GM23338 (cell line): ENCODE measurements around the gene ANGPT4. TPM values are rescaled to one million over a fixed set of nuclear protein-coding genes. Genes with fewer than 3 reads are reported as not detected.

Experiments used
- ATAC-seq: fragments of 200-7000 bp; cut with Tn5 transposase; 3 replicates; pipeline ENCODE4 v1.9.1; 2020
- DNase-seq: peaks from one replicate; pipeline ENCODE4 v3.0.0-alpha.2; 2015; ENCODE audit warnings: low spot score
- H2AFZ ChIP-seq: fragments of 200-600 bp; sonication (generic); 2 replicates; pipeline ENCODE4 v1.8.0; 2016; ENCODE audit warnings: antibody characterized with exemption, mild to moderate bottlenecking, moderate library complexity
- H3F3A ChIP-seq: fragments of 200-600 bp; sonication (generic); replicated peaks from 2 replicates; pipeline ENCODE4 v1.8.0; 2017; ENCODE audit warnings: antibody characterized with exemption, mixed run types, low read depth
- H3K27ac ChIP-seq: fragments of 200-600 bp; sonication (generic); 2 replicates; pipeline ENCODE4 v1.6.1; 2016; ENCODE audit warnings: low read depth
- H3K27me3 ChIP-seq: fragments of 200-600 bp; sonication (generic); 2 replicates; pipeline ENCODE4 v1.8.0; 2016; ENCODE audit warnings: mild to moderate bottlenecking, mixed run types, moderate library complexity; ENCODE audit not compliant: insufficient read depth
- H3K36me3 ChIP-seq: fragments of 200-600 bp; sonication (generic); 2 replicates; pipeline ENCODE4 v1.8.0; 2016; ENCODE audit warnings: mild to moderate bottlenecking; ENCODE audit not compliant: insufficient read depth
- H3K4me1 ChIP-seq: fragments of 200-600 bp; sonication (generic); 2 replicates; pipeline ENCODE4 v1.8.0; 2016; ENCODE audit warnings: mild to moderate bottlenecking, moderate library complexity; ENCODE audit not compliant: insufficient read depth
- H3K4me2 ChIP-seq: fragments of 200-600 bp; sonication (generic); 2 replicates; pipeline ENCODE4 v1.7.1; 2017; ENCODE audit warnings: mixed run types
- H3K4me3 ChIP-seq: fragments of 200-600 bp; sonication (generic); 2 replicates; pipeline ENCODE4 v1.6.1; 2016; ENCODE audit warnings: mixed run types
- H3K79me2 ChIP-seq: fragments of 200-600 bp; sonication (generic); replicated peaks from 2 replicates; pipeline ENCODE4 v1.8.0; 2017; ENCODE audit warnings: mild to moderate bottlenecking; ENCODE audit not compliant: insufficient read depth
- H3K9me2 ChIP-seq: fragments of 200-600 bp; sonication (generic); 2 replicates; pipeline ENCODE4 v1.8.0; 2017; ENCODE audit not compliant: insufficient read depth
- H4K20me1 ChIP-seq: fragments of 200-600 bp; sonication (generic); replicated peaks from 2 replicates; pipeline ENCODE4 v1.8.0; 2017; ENCODE audit warnings: mild to moderate bottlenecking; ENCODE audit not compliant: insufficient read depth
- H3K27ac Mint-ChIP-seq: 2 replicates; pipeline ENCODE4 v1.8.0; 2020; ENCODE audit warnings: inconsistent platforms, mild to moderate bottlenecking, moderate library complexity, mixed read lengths
- H3K27me3 Mint-ChIP-seq: 3 replicates; pipeline ENCODE4 v1.8.0; 2022; ENCODE audit warnings: low read depth, mild to moderate bottlenecking, moderate library complexity, mixed read lengths, inconsistent platforms; ENCODE audit not compliant: insufficient read depth, poor library complexity
- H3K36me3 Mint-ChIP-seq: 3 replicates; pipeline ENCODE4 v1.8.0; 2021; ENCODE audit warnings: low read depth, mild to moderate bottlenecking, inconsistent platforms, moderate library complexity, mixed read lengths
- H3K4me1 Mint-ChIP-seq: 3 replicates; pipeline ENCODE4 v1.8.0; 2020; ENCODE audit warnings: mild to moderate bottlenecking, inconsistent platforms, mixed read lengths
- H3K4me3 Mint-ChIP-seq: 3 replicates; pipeline ENCODE4 v1.8.0; 2021; ENCODE audit warnings: moderate library complexity, mild to moderate bottlenecking, inconsistent platforms, mixed read lengths
- H3K9me3 Mint-ChIP-seq: 3 replicates; pipeline ENCODE4 v1.8.0; 2020; ENCODE audit warnings: moderate library complexity, mild to moderate bottlenecking, inconsistent platforms, mixed read lengths
- polyA plus RNA-seq: library from polyadenylated mRNA; unstranded; fragments of >200 nt; fragmentation: Nextera tagmentation; extraction: Ambion mirVana; gene quantifications from 2 replicates; pipeline ENCODE4 v1.2.1, GENCODE V29; 2016
- total RNA-seq: library from RNA; depleted of rRNA; stranded (reverse); fragments of >200 nt; shearing (Covaris generic); gene quantifications from 2 replicates; pipeline ENCODE4 v1.2.3, GENCODE V29; 2014
- TF ChIP-seq, protein P1 (sequence below): IDR thresholded peaks from one replicate; pipeline ENCODE4 v1.6.1; 2018; ENCODE audit warnings: antibody characterized with exemption; ENCODE audit not compliant: unreplicated experiment
- TF ChIP-seq, protein P2 (sequence below): fragments of 250-450 bp; sonication (Bioruptor Pico); IDR thresholded peaks from 2 replicates; pipeline ENCODE4 v1.5.0; 2020; ENCODE audit warnings: mild to moderate bottlenecking, moderate library complexity

Gene ANGPT4
- total and polyA plus RNA-seq, 2 experiments from 2014 or later: 0.17 TPM; not detected in 1

DNA sequence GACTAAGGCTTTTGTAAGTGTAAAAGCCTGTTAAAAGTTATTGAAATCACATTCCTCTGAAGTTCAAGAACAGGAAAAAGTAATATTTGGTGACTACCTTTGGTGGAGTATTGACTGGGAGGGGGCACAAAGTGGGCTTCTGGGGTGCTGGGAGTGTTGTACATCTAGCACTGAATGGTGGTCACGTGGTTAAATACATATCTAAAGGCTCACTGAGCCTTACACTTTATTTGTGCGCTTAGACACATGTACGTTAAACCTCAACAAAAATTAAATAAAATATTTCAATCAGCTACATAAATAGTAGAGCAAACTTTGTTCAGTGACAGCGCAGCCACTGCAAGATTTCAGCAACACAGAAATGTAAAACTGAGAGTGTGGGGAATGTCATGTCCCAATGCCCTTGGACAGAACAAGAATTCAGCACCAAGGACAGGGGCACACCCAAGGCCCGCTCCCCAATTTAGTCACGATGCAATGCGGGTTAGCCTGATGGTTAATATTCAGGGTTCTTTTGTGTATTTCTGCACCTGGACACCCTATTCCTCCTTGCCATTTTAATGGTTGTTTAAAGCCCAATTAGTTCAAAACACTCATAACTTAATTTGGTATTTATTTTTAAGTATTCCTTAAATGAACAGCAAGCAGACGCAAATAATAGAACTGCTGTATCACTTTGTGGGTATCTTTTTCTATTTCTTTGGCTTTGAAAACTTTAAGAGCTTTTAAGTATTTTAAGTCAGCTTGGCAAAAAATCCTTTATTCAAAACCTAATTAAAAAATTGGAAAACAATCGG lies 37.4 kb downstream of the ANGPT4 start:
- no peak overlapping the region for H3K4me3 Mint-ChIP-seq
- peaks cover under 1% of the 10 kb centered on the region; the same call in 2 of the 3 replicates for H3K4me1 Mint-ChIP-seq
- DNase-seq (peak; percentile 84), ATAC-seq (peak; percentile 86)
- Histone ChIP-seq H3F3A (no peaks in the 10 kb centered on the region), H4K20me1 (no peaks in the 10 kb centered on the region), H3K27me3 (no peaks in the 10 kb centered on the region), H3K79me2 (no peaks in the 10 kb centered on the region), H3K36me3 (no peaks in the 10 kb centered on the region), H3K4me1 (no peaks in the 10 kb centered on the region), H3K4me3 (no peak overlapping the region), H3K4me2 (no peak overlapping the region), H3K9me2 (no peaks in the 10 kb centered on the region), H2AFZ (no peak overlapping the region), H3K27ac (no peak overlapping the region)
- H3K36me3 Mint-ChIP-seq: no peaks in the 10 kb centered on the region
- TF ChIP-seq, protein P1, sequence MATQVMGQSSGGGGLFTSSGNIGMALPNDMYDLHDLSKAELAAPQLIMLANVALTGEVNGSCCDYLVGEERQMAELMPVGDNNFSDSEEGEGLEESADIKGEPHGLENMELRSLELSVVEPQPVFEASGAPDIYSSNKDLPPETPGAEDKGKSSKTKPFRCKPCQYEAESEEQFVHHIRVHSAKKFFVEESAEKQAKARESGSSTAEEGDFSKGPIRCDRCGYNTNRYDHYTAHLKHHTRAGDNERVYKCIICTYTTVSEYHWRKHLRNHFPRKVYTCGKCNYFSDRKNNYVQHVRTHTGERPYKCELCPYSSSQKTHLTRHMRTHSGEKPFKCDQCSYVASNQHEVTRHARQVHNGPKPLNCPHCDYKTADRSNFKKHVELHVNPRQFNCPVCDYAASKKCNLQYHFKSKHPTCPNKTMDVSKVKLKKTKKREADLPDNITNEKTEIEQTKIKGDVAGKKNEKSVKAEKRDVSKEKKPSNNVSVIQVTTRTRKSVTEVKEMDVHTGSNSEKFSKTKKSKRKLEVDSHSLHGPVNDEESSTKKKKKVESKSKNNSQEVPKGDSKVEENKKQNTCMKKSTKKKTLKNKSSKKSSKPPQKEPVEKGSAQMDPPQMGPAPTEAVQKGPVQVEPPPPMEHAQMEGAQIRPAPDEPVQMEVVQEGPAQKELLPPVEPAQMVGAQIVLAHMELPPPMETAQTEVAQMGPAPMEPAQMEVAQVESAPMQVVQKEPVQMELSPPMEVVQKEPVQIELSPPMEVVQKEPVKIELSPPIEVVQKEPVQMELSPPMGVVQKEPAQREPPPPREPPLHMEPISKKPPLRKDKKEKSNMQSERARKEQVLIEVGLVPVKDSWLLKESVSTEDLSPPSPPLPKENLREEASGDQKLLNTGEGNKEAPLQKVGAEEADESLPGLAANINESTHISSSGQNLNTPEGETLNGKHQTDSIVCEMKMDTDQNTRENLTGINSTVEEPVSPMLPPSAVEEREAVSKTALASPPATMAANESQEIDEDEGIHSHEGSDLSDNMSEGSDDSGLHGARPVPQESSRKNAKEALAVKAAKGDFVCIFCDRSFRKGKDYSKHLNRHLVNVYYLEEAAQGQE: peak; percentile 94
- TF ChIP-seq, protein P2, sequence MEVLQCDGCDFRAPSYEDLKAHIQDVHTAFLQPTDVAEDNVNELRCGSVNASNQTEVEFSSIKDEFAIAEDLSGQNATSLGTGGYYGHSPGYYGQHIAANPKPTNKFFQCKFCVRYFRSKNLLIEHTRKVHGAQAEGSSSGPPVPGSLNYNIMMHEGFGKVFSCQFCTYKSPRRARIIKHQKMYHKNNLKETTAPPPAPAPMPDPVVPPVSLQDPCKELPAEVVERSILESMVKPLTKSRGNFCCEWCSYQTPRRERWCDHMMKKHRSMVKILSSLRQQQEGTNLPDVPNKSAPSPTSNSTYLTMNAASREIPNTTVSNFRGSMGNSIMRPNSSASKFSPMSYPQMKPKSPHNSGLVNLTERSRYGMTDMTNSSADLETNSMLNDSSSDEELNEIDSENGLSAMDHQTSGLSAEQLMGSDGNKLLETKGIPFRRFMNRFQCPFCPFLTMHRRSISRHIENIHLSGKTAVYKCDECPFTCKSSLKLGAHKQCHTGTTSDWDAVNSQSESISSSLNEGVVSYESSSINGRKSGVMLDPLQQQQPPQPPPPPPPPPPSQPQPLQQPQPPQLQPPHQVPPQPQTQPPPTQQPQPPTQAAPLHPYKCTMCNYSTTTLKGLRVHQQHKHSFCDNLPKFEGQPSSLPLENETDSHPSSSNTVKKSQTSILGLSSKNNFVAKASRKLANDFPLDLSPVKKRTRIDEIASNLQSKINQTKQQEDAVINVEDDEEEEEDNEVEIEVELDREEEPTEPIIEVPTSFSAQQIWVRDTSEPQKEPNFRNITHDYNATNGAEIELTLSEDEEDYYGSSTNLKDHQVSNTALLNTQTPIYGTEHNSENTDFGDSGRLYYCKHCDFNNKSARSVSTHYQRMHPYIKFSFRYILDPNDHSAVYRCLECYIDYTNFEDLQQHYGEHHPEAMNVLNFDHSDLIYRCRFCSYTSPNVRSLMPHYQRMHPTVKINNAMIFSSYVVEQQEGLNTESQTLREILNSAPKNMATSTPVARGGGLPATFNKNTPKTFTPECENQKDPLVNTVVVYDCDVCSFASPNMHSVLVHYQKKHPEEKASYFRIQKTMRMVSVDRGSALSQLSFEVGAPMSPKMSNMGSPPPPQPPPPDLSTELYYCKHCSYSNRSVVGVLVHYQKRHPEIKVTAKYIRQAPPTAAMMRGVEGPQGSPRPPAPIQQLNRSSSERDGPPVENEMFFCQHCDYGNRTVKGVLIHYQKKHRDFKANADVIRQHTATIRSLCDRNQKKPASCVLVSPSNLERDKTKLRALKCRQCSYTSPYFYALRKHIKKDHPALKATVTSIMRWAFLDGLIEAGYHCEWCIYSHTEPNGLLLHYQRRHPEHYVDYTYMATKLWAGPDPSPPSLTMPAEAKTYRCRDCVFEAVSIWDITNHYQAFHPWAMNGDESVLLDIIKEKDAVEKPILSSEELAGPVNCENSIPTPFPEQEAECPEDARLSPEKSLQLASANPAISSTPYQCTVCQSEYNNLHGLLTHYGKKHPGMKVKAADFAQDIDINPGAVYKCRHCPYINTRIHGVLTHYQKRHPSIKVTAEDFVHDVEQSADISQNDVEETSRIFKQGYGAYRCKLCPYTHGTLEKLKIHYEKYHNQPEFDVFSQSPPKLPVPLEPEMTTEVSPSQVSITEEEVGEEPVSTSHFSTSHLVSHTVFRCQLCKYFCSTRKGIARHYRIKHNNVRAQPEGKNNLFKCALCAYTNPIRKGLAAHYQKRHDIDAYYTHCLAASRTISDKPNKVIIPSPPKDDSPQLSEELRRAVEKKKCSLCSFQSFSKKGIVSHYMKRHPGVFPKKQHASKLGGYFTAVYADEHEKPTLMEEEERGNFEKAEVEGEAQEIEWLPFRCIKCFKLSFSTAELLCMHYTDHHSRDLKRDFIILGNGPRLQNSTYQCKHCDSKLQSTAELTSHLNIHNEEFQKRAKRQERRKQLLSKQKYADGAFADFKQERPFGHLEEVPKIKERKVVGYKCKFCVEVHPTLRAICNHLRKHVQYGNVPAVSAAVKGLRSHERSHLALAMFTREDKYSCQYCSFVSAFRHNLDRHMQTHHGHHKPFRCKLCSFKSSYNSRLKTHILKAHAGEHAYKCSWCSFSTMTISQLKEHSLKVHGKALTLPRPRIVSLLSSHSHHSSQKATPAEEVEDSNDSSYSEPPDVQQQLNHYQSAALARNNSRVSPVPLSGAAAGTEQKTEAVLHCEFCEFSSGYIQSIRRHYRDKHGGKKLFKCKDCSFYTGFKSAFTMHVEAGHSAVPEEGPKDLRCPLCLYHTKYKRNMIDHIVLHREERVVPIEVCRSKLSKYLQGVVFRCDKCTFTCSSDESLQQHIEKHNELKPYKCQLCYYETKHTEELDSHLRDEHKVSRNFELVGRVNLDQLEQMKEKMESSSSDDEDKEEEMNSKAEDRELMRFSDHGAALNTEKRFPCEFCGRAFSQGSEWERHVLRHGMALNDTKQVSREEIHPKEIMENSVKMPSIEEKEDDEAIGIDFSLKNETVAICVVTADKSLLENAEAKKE (CRISPR knock-in tag): no peak
- H3K27me3 Mint-ChIP-seq: peaks cover 9% of the 10 kb centered on the region
- no peak overlapping the region for H3K27ac Mint-ChIP-seq
- no peaks in the 10 kb centered on the region for H3K9me3 Mint-ChIP-seq
